ENCODE data around the gene CPSF3. TPM values are rescaled to one million over a fixed set of nuclear protein-coding genes. Genes with fewer than 3 reads are reported as not detected.

CPSF3 gene
- total and polyA plus RNA-seq, 2 of the 13 experiments (the other 11 are each of a cell fraction or from before 2014, with no cell fraction given) = 19.8 to 93.0 TPM

- no peak for TF ChIP-seq DZIP1 (CRISPR knock-in tag; IDR thresholded peaks at IDR 0.05)
- no peak for TF ChIP-seq ATF5 (CRISPR knock-in tag; IDR thresholded peaks at IDR 0.05; ENCODE audit: low read depth)
- TF ChIP-seq DNMT1 (CRISPR knock-in tag; IDR thresholded peaks at IDR 0.05) = no peak
- TF ChIP-seq PCBP1 (IDR thresholded peaks at IDR 0.05; ENCODE audit: borderline replicate concordance, low read depth, low read length) = no peak
- 0 out of 2 replicates have a peak, but pooled peaks have one; percentile 6 for TF ChIP-seq SSRP1 (CRISPR knock-in tag; IDR thresholded peaks at IDR 0.05)
- no peak for TF ChIP-seq MED1 (CRISPR knock-in tag; IDR thresholded peaks at IDR 0.05)
- no peak for TF ChIP-seq HMG20A (CRISPR knock-in tag; IDR thresholded peaks at IDR 0.05; ENCODE audit: borderline replicate concordance)
- TF ChIP-seq FOXC1 (CRISPR knock-in tag; IDR thresholded peaks at IDR 0.05; ENCODE audit: borderline replicate concordance) = no peak
- no peak for TF ChIP-seq ZNF556 (CRISPR knock-in tag; IDR thresholded peaks at IDR 0.05; ENCODE audit: borderline replicate concordance)
- TF ChIP-seq ZSCAN20 (CRISPR knock-in tag; IDR thresholded peaks at IDR 0.05; ENCODE audit: borderline replicate concordance) = no peak
- no peak for TF ChIP-seq TMF1 (CRISPR knock-in tag; IDR thresholded peaks at IDR 0.05; ENCODE audit: low read depth)
- TF ChIP-seq CSRNP2 (CRISPR knock-in tag; conservative IDR thresholded peaks at IDR 0.05; ENCODE audit: low read depth) = 0 out of 2 replicates have a peak, but pooled peaks have one; percentile 14
- TF ChIP-seq, protein P1, sequence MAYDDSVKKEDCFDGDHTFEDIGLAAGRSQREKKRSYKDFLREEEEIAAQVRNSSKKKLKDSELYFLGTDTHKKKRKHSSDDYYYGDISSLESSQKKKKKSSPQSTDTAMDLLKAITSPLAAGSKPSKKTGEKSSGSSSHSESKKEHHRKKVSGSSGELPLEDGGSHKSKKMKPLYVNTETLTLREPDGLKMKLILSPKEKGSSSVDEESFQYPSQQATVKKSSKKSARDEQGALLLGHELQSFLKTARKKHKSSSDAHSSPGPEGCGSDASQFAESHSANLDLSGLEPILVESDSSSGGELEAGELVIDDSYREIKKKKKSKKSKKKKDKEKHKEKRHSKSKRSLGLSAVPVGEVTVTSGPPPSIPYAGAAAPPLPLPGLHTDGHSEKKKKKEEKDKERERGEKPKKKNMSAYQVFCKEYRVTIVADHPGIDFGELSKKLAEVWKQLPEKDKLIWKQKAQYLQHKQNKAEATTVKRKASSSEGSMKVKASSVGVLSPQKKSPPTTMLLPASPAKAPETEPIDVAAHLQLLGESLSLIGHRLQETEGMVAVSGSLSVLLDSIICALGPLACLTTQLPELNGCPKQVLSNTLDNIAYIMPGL (CRISPR knock-in tag; IDR thresholded peaks at IDR 0.05; ENCODE audit: borderline replicate concordance in 1 of 2, low read depth in 1 of 2) = no peak
- no peak for TF ChIP-seq ZNF124 (CRISPR knock-in tag; IDR thresholded peaks at IDR 0.05)
- no peak for TF ChIP-seq SNAPC4 (CRISPR knock-in tag; IDR thresholded peaks at IDR 0.05)
- no peak for TF ChIP-seq REXO4 (CRISPR knock-in tag; IDR thresholded peaks at IDR 0.05; ENCODE audit: borderline replicate concordance)
- no peak for TF ChIP-seq ZNF720 (CRISPR knock-in tag; IDR thresholded peaks at IDR 0.05)
Observed at GRCh38 chr2:9423922-9424272, 443 bp downstream of the CPSF3 start (continued).
